Measurements from ENCODE around the gene ZMYM5.

Gene ZMYM5

DNA sequence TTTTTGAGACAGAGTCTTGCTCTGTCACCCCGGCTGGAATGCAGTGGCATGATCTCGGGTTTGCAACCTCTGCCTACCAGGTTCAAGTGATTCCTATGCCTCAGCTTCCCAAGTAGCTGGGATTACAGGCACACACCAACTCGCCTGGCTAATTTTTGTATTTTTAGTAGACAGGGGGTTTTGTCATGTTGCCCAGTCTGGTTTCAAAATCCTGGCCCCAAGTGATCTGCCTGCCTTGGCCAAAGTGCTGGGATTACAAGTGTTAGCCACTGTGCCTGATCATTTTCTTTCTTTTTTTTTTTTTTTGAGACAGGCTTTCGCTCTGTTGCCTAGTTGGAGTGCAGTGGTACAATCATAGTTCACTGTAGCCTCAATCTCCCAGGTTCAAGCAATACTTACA, 28.7 kb downstream of the ZMYM5 start:
- Histone ChIP-seq H3K4me2 (ENCODE audit: low read length) (no peak overlapping the region), H3K9me3 (ENCODE audit: control insufficient read depth, insufficient read depth, low read length) (no peaks in the 10 kb centered on the region), H3K27ac (ENCODE audit: low read depth, low read length) (no peak overlapping the region), H3K4me3 (ENCODE audit: low read length) (no peak overlapping the region), H3F3A (ENCODE audit: control insufficient read depth, insufficient read depth) (no peaks in the 10 kb centered on the region), H3K79me2 (ENCODE audit: control insufficient read depth, low read length) (no peaks in the 10 kb centered on the region; the same call in none of the 2 replicates), H3K36me3 (ENCODE audit: control insufficient read depth, low read length) (peaks cover 38% of the 10 kb centered on the region), H3K27me3 (ENCODE audit: control insufficient read depth, low read length) (no peaks in the 10 kb centered on the region), H3K9me2 (replicated peaks; ENCODE audit: control insufficient read depth, low read length) (no peaks in the 10 kb centered on the region), H4K20me1 (ENCODE audit: control insufficient read depth, insufficient read depth, low read depth, low read length) (no peaks in the 10 kb centered on the region), H3K4me1 (ENCODE audit: control insufficient read depth, low read length) (no peaks in the 10 kb centered on the region)
- TF ChIP-seq, protein P1, sequence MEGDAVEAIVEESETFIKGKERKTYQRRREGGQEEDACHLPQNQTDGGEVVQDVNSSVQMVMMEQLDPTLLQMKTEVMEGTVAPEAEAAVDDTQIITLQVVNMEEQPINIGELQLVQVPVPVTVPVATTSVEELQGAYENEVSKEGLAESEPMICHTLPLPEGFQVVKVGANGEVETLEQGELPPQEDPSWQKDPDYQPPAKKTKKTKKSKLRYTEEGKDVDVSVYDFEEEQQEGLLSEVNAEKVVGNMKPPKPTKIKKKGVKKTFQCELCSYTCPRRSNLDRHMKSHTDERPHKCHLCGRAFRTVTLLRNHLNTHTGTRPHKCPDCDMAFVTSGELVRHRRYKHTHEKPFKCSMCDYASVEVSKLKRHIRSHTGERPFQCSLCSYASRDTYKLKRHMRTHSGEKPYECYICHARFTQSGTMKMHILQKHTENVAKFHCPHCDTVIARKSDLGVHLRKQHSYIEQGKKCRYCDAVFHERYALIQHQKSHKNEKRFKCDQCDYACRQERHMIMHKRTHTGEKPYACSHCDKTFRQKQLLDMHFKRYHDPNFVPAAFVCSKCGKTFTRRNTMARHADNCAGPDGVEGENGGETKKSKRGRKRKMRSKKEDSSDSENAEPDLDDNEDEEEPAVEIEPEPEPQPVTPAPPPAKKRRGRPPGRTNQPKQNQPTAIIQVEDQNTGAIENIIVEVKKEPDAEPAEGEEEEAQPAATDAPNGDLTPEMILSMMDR (IDR thresholded peaks at IDR 0.05; ENCODE audit: low read depth, low read length, poor library complexity, severe bottlenecking) = no peak
- no peak for TF ChIP-seq EZH2phosphoT487 (IDR thresholded peaks at IDR 0.05; ENCODE audit: borderline replicate concordance, low read length)

DNA sequence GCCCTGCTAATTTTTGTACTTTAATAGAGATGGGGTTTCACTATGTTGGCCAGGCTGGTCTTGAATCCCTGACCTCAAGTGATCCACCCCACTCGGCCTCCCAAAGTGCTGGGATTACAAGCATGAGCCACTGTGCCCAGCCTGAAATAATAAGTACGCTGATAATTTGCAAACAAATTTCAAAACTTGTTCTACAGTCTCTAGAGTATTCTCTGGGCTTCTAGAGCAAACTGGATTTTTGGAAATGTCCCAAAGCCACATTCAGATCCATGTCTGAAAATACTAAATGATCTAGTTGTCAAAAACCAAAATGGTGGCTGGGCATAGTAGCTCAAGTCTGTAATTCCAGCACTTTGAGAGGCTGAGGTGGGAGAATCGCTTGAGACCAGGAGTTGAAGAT, 40.8 kb downstream of the ZMYM5 start:
- H3K27me3 ChIP-seq (ENCODE audit: control insufficient read depth, low read length) = no peaks in the 10 kb centered on the region
- no peaks in the 10 kb centered on the region for H3F3A ChIP-seq (ENCODE audit: control insufficient read depth, insufficient read depth)
- H4K20me1 ChIP-seq (ENCODE audit: control insufficient read depth, insufficient read depth, low read depth, low read length) = no peaks in the 10 kb centered on the region
- H3K4me1 ChIP-seq (ENCODE audit: control insufficient read depth, low read length) = no peaks in the 10 kb centered on the region
- H3K9me3 ChIP-seq (ENCODE audit: control insufficient read depth, insufficient read depth, low read length) = no peaks in the 10 kb centered on the region
- H3K36me3 ChIP-seq (ENCODE audit: control insufficient read depth, low read length) = peaks cover 36% of the 10 kb centered on the region
- H3K79me2 ChIP-seq (ENCODE audit: control insufficient read depth, low read length) = no peaks in the 10 kb centered on the region
- no peaks in the 10 kb centered on the region for H3K9me2 ChIP-seq (replicated peaks; ENCODE audit: control insufficient read depth, low read length)
- no peak overlapping the region for H3K4me3 ChIP-seq (ENCODE audit: low read length)
- no peak overlapping the region for H3K27ac ChIP-seq (ENCODE audit: low read depth, low read length)
- no peak overlapping the region for H3K4me2 ChIP-seq (ENCODE audit: low read length)
- TF ChIP-seq, protein P1 (IDR thresholded peaks at IDR 0.05; ENCODE audit: low read depth, low read length, poor library complexity, severe bottlenecking) = no peak
- no peak for TF ChIP-seq EZH2phosphoT487 (IDR thresholded peaks at IDR 0.05; ENCODE audit: borderline replicate concordance, low read length)

DNA sequence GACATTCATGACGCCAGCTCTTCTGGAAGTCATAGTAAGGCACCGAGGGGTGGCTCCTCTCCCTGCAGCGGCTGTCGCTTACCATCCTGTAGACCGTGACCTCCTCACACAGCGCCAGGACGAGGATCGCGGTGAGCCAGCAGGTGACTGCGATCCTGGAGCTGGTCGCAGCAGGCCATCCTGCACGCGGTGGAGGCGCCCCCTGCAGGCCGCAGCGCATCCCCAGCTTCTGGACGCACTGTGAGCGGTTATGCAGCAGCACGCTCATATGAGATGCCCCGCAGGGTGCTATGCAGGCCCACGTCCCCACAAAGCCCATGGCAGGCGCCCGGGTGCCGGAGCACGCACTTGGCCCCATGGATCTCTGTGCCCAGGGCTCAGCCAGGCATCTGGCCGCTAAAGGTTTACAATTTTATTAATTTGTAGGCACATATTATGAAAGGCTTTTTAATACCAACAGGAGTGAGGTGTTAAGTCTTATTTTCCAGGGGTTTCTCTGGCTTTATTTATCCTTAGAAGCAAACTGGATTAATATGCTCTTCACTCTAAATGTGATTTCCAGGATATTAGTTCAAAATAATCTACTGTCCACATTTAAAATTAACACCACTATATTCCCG, 45.1 kb downstream of the ZMYM5 start:
- Histone ChIP-seq H3K36me3 (ENCODE audit: control insufficient read depth, low read length) (peaks cover 24% of the 10 kb centered on the region), H3K9me3 (ENCODE audit: control insufficient read depth, insufficient read depth, low read length) (no peaks in the 10 kb centered on the region), H3K27me3 (ENCODE audit: control insufficient read depth, low read length) (no peaks in the 10 kb centered on the region), H4K20me1 (ENCODE audit: control insufficient read depth, insufficient read depth, low read depth, low read length) (no peaks in the 10 kb centered on the region), H3F3A (ENCODE audit: control insufficient read depth, insufficient read depth) (no peaks in the 10 kb centered on the region), H3K4me1 (ENCODE audit: control insufficient read depth, low read length) (no peaks in the 10 kb centered on the region), H3K27ac (ENCODE audit: low read depth, low read length) (no peak overlapping the region), H3K79me2 (ENCODE audit: control insufficient read depth, low read length) (no peaks in the 10 kb centered on the region), H3K4me2 (ENCODE audit: low read length) (no peak overlapping the region), H3K9me2 (replicated peaks; ENCODE audit: control insufficient read depth, low read length) (no peaks in the 10 kb centered on the region), H3K4me3 (ENCODE audit: low read length) (no peak overlapping the region)
- no peak for TF ChIP-seq EZH2phosphoT487 (IDR thresholded peaks at IDR 0.05; ENCODE audit: borderline replicate concordance, low read length)
- TF ChIP-seq, protein P1 (IDR thresholded peaks at IDR 0.05; ENCODE audit: low read depth, low read length, poor library complexity, severe bottlenecking) = peak; percentile 77
